ENCODE data around the gene GPR183. TPM values are rescaled to one million over a fixed set of nuclear protein-coding genes. Genes with fewer than 3 reads are reported as not detected.

Gene GPR183
- total and polyA plus RNA-seq, 10 of the 15 experiments (the other 5 are each of a cell fraction or from before 2014, with no cell fraction given), result 134 to 669 (median 225) TPM

DNA sequence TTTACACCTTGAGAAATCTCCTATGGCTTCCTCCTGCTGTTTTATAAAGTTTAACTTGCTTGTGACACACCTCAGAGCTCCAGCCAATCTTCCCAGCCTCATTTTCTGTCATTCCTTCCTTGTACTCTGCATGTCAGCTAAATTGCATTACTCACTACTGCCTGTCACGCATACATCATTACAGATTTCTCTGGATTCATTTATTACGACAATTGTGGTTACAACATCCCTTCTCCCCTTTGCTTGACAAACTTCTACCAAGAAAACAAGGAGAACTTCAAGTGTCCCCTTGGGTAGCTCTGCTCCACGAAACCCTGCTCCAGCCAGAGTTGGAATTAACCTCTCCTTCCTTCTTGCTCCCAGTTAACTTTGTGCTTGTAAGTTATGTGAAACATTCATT lies 27.0 kb downstream of the GPR183 start:
- Histone ChIP-seq H3K27me3 (replicated peaks in 1 of 2; ENCODE audit: control insufficient read depth in 2 of 2, insufficient read depth in 2 of 2, low read length in 1 of 2) (no peaks in the 10 kb centered on the region), H3K9ac (ENCODE audit: control insufficient read depth, insufficient read depth, low read length) (no peak overlapping the region), H2AFZ (ENCODE audit: control insufficient read depth, low read depth, low read length) (no peak overlapping the region), H3K4me1 (ENCODE audit: control insufficient read depth, insufficient read depth, low read length) (peaks cover 49% of the 10 kb centered on the region), H3K9me3 (replicated peaks; ENCODE audit: control insufficient read depth, insufficient read depth, low read length) (no peaks in the 10 kb centered on the region), H4K20me1 (ENCODE audit: control insufficient read depth, insufficient read depth) (no peaks in the 10 kb centered on the region), H3K36me3 (ENCODE audit: control insufficient read depth in 2 of 2, insufficient read depth in 2 of 2, low read length in 1 of 2) (no peaks in the 10 kb centered on the region; a peak in 2 of 4 replicates), H3K4me3 (no peak overlapping the region), H3K79me2 (ENCODE audit: control insufficient read depth, insufficient read depth, low read length) (peaks cover 11% of the 10 kb centered on the region), H3K27ac (ENCODE audit: control insufficient read depth, insufficient read depth) (peak overlapping the region; percentile 79; the same call in 1 of the 2 replicates), H3K4me2 (ENCODE audit: control insufficient read depth, insufficient read depth) (no peak overlapping the region)
- 98% methylated on average over 3 of the region's 3 CpGs for WGBS (ENCODE audit: insufficient coverage, insufficient replicate concordance, low lambda C conversion rate, missing lambda C conversion rate)
- DNase-seq (ENCODE audit: low read depth, low spot score), result no peak
- no peak for ATAC-seq
- no peak for FAIRE-seq
- POLR2A ChIA-PET, result interaction anchor here (0.8 to 1.6 kb wide), 3 partner anchors 10 to 19 kb away, joined by 3 to 5 read pairs (median 4); no protein-coding TSS in a partner anchor
- TF ChIP-seq WRNIP1 (IDR thresholded peaks at IDR 0.05; ENCODE audit: borderline replicate concordance, low read depth, low read length), result no peak
- no peak for TF ChIP-seq EP300 (IDR thresholded peaks at IDR 0.05; ENCODE audit: borderline replicate concordance in 1 of 2, control insufficient read depth in 1 of 2, low read depth in 2 of 2, low read length in 2 of 2)
- no peak for TF ChIP-seq MYC (IDR thresholded peaks at IDR 0.05; ENCODE audit: insufficient read depth, insufficient read length, insufficient replicate concordance, low read length, severe bottlenecking)
- no peak for TF ChIP-seq CHD4 (IDR thresholded peaks at IDR 0.05)
- no peak for TF ChIP-seq CBFB (IDR thresholded peaks at IDR 0.05; ENCODE audit: low read depth)
- TF ChIP-seq, protein P1, sequence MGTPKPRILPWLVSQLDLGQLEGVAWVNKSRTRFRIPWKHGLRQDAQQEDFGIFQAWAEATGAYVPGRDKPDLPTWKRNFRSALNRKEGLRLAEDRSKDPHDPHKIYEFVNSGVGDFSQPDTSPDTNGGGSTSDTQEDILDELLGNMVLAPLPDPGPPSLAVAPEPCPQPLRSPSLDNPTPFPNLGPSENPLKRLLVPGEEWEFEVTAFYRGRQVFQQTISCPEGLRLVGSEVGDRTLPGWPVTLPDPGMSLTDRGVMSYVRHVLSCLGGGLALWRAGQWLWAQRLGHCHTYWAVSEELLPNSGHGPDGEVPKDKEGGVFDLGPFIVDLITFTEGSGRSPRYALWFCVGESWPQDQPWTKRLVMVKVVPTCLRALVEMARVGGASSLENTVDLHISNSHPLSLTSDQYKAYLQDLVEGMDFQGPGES (IDR thresholded peaks at IDR 0.05), result no peak
- TF ChIP-seq, protein P2, sequence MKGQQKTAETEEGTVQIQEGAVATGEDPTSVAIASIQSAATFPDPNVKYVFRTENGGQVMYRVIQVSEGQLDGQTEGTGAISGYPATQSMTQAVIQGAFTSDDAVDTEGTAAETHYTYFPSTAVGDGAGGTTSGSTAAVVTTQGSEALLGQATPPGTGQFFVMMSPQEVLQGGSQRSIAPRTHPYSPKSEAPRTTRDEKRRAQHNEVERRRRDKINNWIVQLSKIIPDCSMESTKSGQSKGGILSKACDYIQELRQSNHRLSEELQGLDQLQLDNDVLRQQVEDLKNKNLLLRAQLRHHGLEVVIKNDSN (IDR thresholded peaks at IDR 0.05; ENCODE audit: borderline replicate concordance, extremely low read length, insufficient read depth, low read depth, low read length), result no peak
- in situ Hi-C loops (cut with MboI), result no loop called here
- CTCF ChIA-PET, result interaction anchor here (1.2 to 6.7 kb wide), 4 partner anchors 9 to 156 kb away, joined by 3 to 54 read pairs (median 16); no protein-coding TSS in a partner anchor
- BruUV-seq (replicated peaks), result no TSS peak
- RAD21 ChIA-PET (ENCODE audit: unreplicated experiment), result interaction anchor here (1.0 to 7.9 kb wide), 8 partner anchors 10 to 157 kb away, joined by 3 to 106 read pairs (median 4); partner anchors contain the start of gene GPR18
- intact Hi-C loops (cut with micrococcal nuclease; ENCODE audit: unreplicated experiment), result loop anchor here (5.0 kb wide), 1 partner anchor 152 kb away; no protein-coding TSS in a partner anchor
- SMC1A ChIA-PET (ENCODE audit: uncharacterized antibody, unreplicated experiment), result interaction anchor here (0.6 to 8.5 kb wide), 9 partner anchors 10 to 168 kb away, joined by 3 to 132 read pairs (median 3); partner anchors contain the start of gene GPR183

Data from GM12878 (cell line).